HUES64 (cell line): Measurements from ENCODE around the gene TUT1.
A peak's percentile ranks its signal among the peaks of the same experiment; 100 is the strongest.
"Not testable (repeated sequence)": the region's sequence is repeated elsewhere in the genome, so short reads cannot be mapped to it uniquely, and the experiment has no call there.

Source experiments
- H3K27ac ChIP-seq: 2 replicates; pipeline ENCODE4 v1.7.0; 2013; ENCODE audit warnings: low read depth, low read length, inconsistent platforms
- H3K27me3 ChIP-seq: 2 replicates; pipeline ENCODE4 v1.6.1; 2013; ENCODE audit warnings: mild to moderate bottlenecking, low read length; ENCODE audit not compliant: insufficient read depth
- H3K36me3 ChIP-seq: 2 replicates; pipeline ENCODE4 v1.6.1; 2013; ENCODE audit warnings: mild to moderate bottlenecking, low read length; ENCODE audit not compliant: insufficient read depth
- H3K4me1 ChIP-seq: 2 replicates; pipeline ENCODE4 v1.6.1; 2013; ENCODE audit warnings: mild to moderate bottlenecking, low read length, moderate library complexity; ENCODE audit not compliant: insufficient read depth
- H3K4me3 ChIP-seq: 2 replicates; pipeline ENCODE4 v1.5.1; 2013; ENCODE audit warnings: mild to moderate bottlenecking, low read length, moderate library complexity
- H3K9ac ChIP-seq: 2 replicates; pipeline ENCODE4 v1.6.1; 2013; ENCODE audit warnings: mild to moderate bottlenecking, low read depth, low read length
- H3K9me3 ChIP-seq: 2 replicates; pipeline ENCODE4 v1.6.1; 2013; ENCODE audit warnings: low read depth, low read length; ENCODE audit not compliant: insufficient read depth
- WGBS: fragments of 150-250, 120-280 bp; methylation state at CpG from one replicate; pipeline ENCODE4 v1.1.7; 2013; ENCODE audit warnings: missing lambda C conversion rate; 5-methylcytosine and 5-hydroxymethylcytosine counted together

TUT1 gene

DNA sequence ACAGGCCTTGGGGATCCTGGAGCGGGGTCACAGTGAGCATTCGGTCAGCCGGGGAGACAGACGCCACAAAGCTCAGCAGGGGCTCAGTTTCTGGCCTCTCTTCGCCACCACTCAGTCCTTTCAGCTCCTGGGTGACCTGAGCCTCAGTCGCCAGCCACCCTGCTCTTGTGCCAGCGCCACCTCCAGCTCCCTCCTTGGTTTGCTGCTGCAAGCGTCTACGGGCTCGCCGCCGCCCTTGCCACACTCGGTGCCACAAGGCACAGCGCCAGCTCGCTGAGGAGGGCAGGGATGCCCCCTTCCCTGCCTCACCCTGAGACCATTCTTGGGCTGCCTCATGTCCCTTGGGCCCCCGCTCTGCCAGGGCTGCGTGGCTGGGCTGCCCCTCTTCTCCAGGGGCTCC is 16.2 kb downstream of the TUT1 start:
- WGBS = 79% methylated on average over 17 of the region's 17 CpGs
- H3K36me3 ChIP-seq = peaks cover 64% of the 10 kb centered on the region
- peaks cover 24% of the 10 kb centered on the region; the same call in 1 of the 2 replicates for H3K4me1 ChIP-seq
- peak overlapping the region; percentile 92 for H3K9ac ChIP-seq
- no peaks in the 10 kb centered on the region for H3K9me3 ChIP-seq
- H3K27ac ChIP-seq = no peak overlapping the region
- H3K27me3 ChIP-seq = no peaks in the 10 kb centered on the region
- peak overlapping the region; percentile 92 for H3K4me3 ChIP-seq

GRCh38 chr11:62574363-62575071 is 16.8 kb downstream of the TUT1 start:
- 11% methylated on average over 33 of the region's 33 CpGs for WGBS
- Histone ChIP-seq H3K27me3 (no peaks in the 10 kb centered on the region), H3K4me1 (peaks cover 24% of the 10 kb centered on the region; the same call in 1 of the 2 replicates), H3K9me3 (no peaks in the 10 kb centered on the region), H3K4me3 (peak overlapping the region; percentile 92), H3K27ac (peak overlapping the region; percentile 63), H3K9ac (peak overlapping the region; percentile 92), H3K36me3 (peaks cover 64% of the 10 kb centered on the region)

DNA sequence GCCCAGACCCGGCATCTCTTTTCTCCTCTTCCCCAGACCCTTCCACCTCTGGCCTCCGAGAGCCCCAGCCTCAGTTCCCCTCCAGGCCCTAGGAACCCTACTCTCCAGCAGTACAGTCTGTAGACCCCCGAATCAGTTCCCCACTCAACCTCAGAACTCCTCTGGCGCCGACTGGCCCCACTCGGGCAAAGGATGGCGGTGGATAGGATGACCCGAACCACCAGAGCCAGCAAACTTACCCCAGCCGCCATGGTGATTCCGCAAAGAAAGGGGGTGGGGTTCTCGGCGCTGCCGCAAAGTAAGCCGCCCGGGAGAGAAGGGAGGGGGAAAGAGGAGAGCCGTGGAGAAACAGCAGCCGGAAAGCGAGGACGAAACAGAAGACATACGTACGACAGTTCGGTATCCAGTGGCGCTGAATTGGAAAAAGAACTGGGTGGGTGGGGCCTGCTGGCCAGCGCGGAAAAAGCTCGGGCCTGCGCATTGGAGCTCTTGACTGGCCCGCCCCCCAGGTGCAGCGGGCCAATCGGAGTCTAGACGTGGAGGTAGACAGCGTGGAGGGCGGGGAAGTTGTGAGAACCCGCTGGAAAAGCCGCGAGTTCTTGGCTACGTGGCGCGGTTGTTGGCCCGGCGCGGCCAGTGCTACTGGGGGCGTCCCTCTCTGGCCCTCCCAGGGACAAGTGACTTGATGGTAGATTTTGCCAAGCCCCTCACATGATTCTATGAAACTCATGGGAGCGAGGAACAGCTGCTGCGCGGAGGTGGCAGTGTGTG is 17.5 kb downstream of the TUT1 start, which contains the start of gene EEF1G:
EEF1G (minus strand) TSS at position 300 of the 771 bp plus-strand sequence; CDS start at position 251, 49 bp downstream.
- Histone ChIP-seq H3K27me3 (no peaks in the 10 kb centered on the region), H3K27ac (peak within 1 kb of the TSS; percentile 75), H3K9me3 (no peaks in the 10 kb centered on the region), H3K4me1 (peaks cover 24% of the 10 kb centered on the region; the same call in 1 of the 2 replicates), H3K4me3 (peak within 1 kb of the TSS; percentile 92), H3K9ac (peak within 1 kb of the TSS; percentile 98), H3K36me3 (peaks cover 64% of the 10 kb centered on the region)
- under 1% methylated on average over 46 of the region's 46 CpGs for WGBS

- peaks cover 65% of the 10 kb centered on the region for H3K36me3 ChIP-seq
- H3K27me3 ChIP-seq = no peaks in the 10 kb centered on the region
- H3K4me1 ChIP-seq = peaks cover 24% of the 10 kb centered on the region; the same call in 1 of the 2 replicates
- H3K9ac ChIP-seq = peak overlapping the region; percentile 98
- H3K4me3 ChIP-seq = peak overlapping the region; percentile 92
- under 1% methylated on average over 33 of the region's 33 CpGs for WGBS
- peak overlapping the region; percentile 75 for H3K27ac ChIP-seq
- H3K9me3 ChIP-seq = no peaks in the 10 kb centered on the region
Observed at GRCh38 chr11:62573006-62573591, 18.2 kb downstream of the TUT1 start.

DNA sequence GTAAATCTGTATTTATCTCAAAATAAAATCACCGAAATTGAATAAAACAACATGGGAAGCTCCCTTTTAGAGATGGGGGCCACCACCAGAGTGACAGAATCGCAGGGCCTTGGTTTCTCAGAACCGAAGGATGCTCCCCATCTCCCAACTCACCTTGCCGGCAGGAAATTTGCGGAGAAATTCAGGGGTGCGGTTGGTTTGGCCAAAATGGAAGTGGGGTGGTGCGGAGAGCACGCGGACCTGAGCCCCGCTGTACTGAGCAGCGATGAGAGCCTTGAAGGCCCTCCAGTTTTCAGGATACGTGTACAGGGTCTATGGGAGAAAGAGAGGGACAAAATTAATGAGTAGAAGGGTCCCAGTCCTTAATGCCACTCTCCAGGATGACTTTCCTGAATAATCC is 18.9 kb downstream of the TUT1 start:
- Histone ChIP-seq H3K9ac (peak overlapping the region; percentile 98), H3K9me3 (no peaks in the 10 kb centered on the region), H3K27me3 (no peaks in the 10 kb centered on the region), H3K4me3 (peak overlapping the region; percentile 92), H3K27ac (peak overlapping the region; percentile 75), H3K36me3 (peaks cover 69% of the 10 kb centered on the region), H3K4me1 (peaks cover 24% of the 10 kb centered on the region; the same call in 1 of the 2 replicates)
- WGBS = 71% methylated on average over 12 of the region's 12 CpGs

DNA sequence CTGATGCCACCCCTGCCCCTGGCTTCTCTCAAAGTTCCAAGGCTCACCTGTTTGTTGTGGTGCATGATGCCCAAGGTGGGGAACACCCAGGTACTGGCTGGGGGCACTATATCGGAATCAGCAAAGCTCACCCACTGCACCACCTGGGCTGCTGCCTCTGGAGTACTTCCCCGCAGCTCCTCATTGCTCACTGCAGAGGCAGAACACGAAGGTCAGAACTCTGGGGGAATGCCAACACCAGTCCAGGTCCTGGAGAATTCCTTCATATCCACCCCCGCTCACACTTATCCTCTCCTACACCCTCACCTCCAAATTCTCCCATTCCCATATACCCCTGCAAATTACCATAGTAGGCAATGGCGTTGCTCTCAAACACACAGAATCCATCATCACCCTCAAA is 19.8 kb downstream of the TUT1 start:
- H3K27me3 ChIP-seq, H3K9me3 ChIP-seq, H3K27ac ChIP-seq: not testable (repeated sequence)
- 95% methylated on average over 5 of the region's 5 CpGs for WGBS
- Histone ChIP-seq H3K4me3 (peak overlapping the region; percentile 92; the same call in 1 of the 2 replicates), H3K4me1 (peaks cover 24% of the 10 kb centered on the region; the same call in 1 of the 2 replicates), H3K36me3 (peaks cover 73% of the 10 kb centered on the region), H3K9ac (peak overlapping the region; percentile 98; the same call in 1 of the 2 replicates)

GRCh38 chr11:62570903-62571302 is 20.4 kb downstream of the TUT1 start:
- WGBS = 95% methylated on average over 5 of the region's 5 CpGs
- Histone ChIP-seq H3K4me3 (peak overlapping the region; percentile 92; the same call in 1 of the 2 replicates), H3K4me1 (peaks cover 24% of the 10 kb centered on the region; the same call in 1 of the 2 replicates), H3K36me3 (peaks cover 73% of the 10 kb centered on the region)
- not testable (repeated sequence) for H3K9ac ChIP-seq, H3K27me3 ChIP-seq, H3K9me3 ChIP-seq, H3K27ac ChIP-seq

- Histone ChIP-seq H3K36me3 (peaks cover 82% of the 10 kb centered on the region), H3K27ac (no peak overlapping the region), H3K4me3 (no peak overlapping the region), H3K27me3 (no peaks in the 10 kb centered on the region), H3K9me3 (no peaks in the 10 kb centered on the region), H3K4me1 (peaks cover 15% of the 10 kb centered on the region; the same call in 1 of the 2 replicates), H3K9ac (no peak overlapping the region)
- 83% methylated on average over 1 of the region's 1 CpG for WGBS
Observed at GRCh38 chr11:62569611-62570010, 21.7 kb downstream of the TUT1 start.

GRCh38 chr11:62567018-62567633 is 24.2 kb downstream of the TUT1 start:
- H3K9me3 ChIP-seq = no peaks in the 10 kb centered on the region
- H3K9ac ChIP-seq = no peak overlapping the region
- H3K4me1 ChIP-seq = peaks cover 11% of the 10 kb centered on the region
- H3K36me3 ChIP-seq = peaks cover 98% of the 10 kb centered on the region
- no peak overlapping the region for H3K27ac ChIP-seq
- H3K27me3 ChIP-seq = no peaks in the 10 kb centered on the region
- H3K4me3 ChIP-seq = no peak overlapping the region
- WGBS = 95% methylated on average over 8 of the region's 8 CpGs

GRCh38 chr11:62566247-62566646 is 25.1 kb downstream of the TUT1 start:
- WGBS = 98% methylated on average over 8 of the region's 8 CpGs
- Histone ChIP-seq H3K9me3 (no peaks in the 10 kb centered on the region), H3K27me3 (no peaks in the 10 kb centered on the region), H3K36me3 (peaks cover 94% of the 10 kb centered on the region), H3K9ac (no peak overlapping the region), H3K27ac (no peak overlapping the region), H3K4me1 (peaks cover 7% of the 10 kb centered on the region), H3K4me3 (no peak overlapping the region)
